HL-60 (cell line): ENCODE measurements around the gene GPR173.

Experiments used
- DNase-seq, 2 experiments: peaks; one replicate each; pipeline ENCODE4 v3.0.0-alpha.2; 2010 to 2020; ENCODE audit warnings: low read depth in 1 of 2, low spot score in 1 of 2
- H3K27ac ChIP-seq: fragments of 250-450 bp; sonication (Bioruptor Pico); replicated peaks from 2 replicates; pipeline ENCODE4 v1.5.1; 2020; ENCODE audit warnings: mild to moderate bottlenecking, moderate library complexity
- H3K27me3 ChIP-seq: fragments of 250-450 bp; sonication (Bioruptor Pico); 2 replicates; pipeline ENCODE4 v1.5.1; 2021; ENCODE audit warnings: mild to moderate bottlenecking, moderate library complexity; ENCODE audit not compliant: insufficient read depth, poor library complexity, severe bottlenecking
- H3K4me3 ChIP-seq: replicated peaks from 2 replicates; pipeline ENCODE4 v1.5.1; 2011; ENCODE audit warnings: mild to moderate bottlenecking, control low read depth, low read length; ENCODE audit not compliant: insufficient read depth
- GABPA ChIP-seq: IDR thresholded peaks from 2 replicates; pipeline ENCODE4 v1.6.1; 2012; ENCODE audit warnings: low read depth
- POLR2AphosphoS5 ChIP-seq: IDR thresholded peaks from 2 replicates; pipeline ENCODE4 v1.6.1; 2012; ENCODE audit warnings: low read depth
- SPI1 ChIP-seq: IDR thresholded peaks from 2 replicates; pipeline ENCODE4 v1.6.1; 2012; ENCODE audit warnings: low read depth, mild to moderate bottlenecking, borderline replicate concordance
- TF ChIP-seq, protein P1 (sequence below): IDR thresholded peaks from 2 replicates; pipeline ENCODE4 v1.6.1; 2012; ENCODE audit warnings: low read depth; ENCODE audit not compliant: insufficient replicate concordance
- TF ChIP-seq, protein P2 (sequence below): IDR thresholded peaks from one replicate; pipeline ENCODE4 v1.5.1; 2011; ENCODE audit warnings: low read length, control low read depth, inconsistent platforms; ENCODE audit not compliant: insufficient read depth

The GPR173 gene

DNA sequence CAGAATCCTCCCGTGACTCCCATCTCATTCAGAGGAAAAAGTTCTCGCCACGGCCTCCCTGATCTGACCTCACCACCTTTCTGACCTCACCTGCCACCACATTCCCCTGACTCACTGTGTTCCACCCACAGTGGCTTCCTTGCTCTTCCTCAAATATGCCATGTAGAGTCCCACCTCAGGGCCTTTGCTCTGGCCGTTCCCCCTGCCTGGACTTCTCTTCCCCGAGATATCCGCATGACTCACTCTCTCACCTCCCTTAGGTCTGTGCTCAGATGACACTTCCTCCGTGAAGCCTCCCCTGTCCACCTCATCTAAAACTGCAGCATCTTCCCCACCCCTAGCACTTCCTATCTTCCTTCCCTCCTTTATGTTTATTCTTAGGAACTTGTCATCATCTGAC, 26.4 kb downstream of the GPR173 start:
- DNase-seq = no peak
- H3K27ac ChIP-seq = no peak overlapping the region
- H3K27me3 ChIP-seq = no peaks in the 10 kb centered on the region
- no peak overlapping the region for H3K4me3 ChIP-seq
- no peak for TF ChIP-seq SPI1
- no peak for TF ChIP-seq GABPA
- TF ChIP-seq POLR2AphosphoS5 = no peak
- TF ChIP-seq, protein P1, sequence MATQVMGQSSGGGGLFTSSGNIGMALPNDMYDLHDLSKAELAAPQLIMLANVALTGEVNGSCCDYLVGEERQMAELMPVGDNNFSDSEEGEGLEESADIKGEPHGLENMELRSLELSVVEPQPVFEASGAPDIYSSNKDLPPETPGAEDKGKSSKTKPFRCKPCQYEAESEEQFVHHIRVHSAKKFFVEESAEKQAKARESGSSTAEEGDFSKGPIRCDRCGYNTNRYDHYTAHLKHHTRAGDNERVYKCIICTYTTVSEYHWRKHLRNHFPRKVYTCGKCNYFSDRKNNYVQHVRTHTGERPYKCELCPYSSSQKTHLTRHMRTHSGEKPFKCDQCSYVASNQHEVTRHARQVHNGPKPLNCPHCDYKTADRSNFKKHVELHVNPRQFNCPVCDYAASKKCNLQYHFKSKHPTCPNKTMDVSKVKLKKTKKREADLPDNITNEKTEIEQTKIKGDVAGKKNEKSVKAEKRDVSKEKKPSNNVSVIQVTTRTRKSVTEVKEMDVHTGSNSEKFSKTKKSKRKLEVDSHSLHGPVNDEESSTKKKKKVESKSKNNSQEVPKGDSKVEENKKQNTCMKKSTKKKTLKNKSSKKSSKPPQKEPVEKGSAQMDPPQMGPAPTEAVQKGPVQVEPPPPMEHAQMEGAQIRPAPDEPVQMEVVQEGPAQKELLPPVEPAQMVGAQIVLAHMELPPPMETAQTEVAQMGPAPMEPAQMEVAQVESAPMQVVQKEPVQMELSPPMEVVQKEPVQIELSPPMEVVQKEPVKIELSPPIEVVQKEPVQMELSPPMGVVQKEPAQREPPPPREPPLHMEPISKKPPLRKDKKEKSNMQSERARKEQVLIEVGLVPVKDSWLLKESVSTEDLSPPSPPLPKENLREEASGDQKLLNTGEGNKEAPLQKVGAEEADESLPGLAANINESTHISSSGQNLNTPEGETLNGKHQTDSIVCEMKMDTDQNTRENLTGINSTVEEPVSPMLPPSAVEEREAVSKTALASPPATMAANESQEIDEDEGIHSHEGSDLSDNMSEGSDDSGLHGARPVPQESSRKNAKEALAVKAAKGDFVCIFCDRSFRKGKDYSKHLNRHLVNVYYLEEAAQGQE = no peak
- TF ChIP-seq, protein P2, sequence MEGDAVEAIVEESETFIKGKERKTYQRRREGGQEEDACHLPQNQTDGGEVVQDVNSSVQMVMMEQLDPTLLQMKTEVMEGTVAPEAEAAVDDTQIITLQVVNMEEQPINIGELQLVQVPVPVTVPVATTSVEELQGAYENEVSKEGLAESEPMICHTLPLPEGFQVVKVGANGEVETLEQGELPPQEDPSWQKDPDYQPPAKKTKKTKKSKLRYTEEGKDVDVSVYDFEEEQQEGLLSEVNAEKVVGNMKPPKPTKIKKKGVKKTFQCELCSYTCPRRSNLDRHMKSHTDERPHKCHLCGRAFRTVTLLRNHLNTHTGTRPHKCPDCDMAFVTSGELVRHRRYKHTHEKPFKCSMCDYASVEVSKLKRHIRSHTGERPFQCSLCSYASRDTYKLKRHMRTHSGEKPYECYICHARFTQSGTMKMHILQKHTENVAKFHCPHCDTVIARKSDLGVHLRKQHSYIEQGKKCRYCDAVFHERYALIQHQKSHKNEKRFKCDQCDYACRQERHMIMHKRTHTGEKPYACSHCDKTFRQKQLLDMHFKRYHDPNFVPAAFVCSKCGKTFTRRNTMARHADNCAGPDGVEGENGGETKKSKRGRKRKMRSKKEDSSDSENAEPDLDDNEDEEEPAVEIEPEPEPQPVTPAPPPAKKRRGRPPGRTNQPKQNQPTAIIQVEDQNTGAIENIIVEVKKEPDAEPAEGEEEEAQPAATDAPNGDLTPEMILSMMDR = no peak

DNA sequence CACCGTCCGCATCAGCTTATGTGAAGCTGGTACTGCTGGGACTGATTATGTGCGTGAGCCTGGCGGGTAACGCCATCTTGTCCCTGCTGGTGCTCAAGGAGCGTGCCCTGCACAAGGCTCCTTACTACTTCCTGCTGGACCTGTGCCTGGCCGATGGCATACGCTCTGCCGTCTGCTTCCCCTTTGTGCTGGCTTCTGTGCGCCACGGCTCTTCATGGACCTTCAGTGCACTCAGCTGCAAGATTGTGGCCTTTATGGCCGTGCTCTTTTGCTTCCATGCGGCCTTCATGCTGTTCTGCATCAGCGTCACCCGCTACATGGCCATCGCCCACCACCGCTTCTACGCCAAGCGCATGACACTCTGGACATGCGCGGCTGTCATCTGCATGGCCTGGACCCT, 28.1 kb downstream of the GPR173 start:
- H3K27me3 ChIP-seq = no peaks in the 10 kb centered on the region
- H3K4me3 ChIP-seq = no peak overlapping the region
- TF ChIP-seq, protein P2 = no peak
- TF ChIP-seq, protein P1 = no peak
- TF ChIP-seq POLR2AphosphoS5 = no peak
- no peak for TF ChIP-seq SPI1
- no peak for TF ChIP-seq GABPA
- no peak overlapping the region for H3K27ac ChIP-seq
- DNase-seq = no peak

DNA sequence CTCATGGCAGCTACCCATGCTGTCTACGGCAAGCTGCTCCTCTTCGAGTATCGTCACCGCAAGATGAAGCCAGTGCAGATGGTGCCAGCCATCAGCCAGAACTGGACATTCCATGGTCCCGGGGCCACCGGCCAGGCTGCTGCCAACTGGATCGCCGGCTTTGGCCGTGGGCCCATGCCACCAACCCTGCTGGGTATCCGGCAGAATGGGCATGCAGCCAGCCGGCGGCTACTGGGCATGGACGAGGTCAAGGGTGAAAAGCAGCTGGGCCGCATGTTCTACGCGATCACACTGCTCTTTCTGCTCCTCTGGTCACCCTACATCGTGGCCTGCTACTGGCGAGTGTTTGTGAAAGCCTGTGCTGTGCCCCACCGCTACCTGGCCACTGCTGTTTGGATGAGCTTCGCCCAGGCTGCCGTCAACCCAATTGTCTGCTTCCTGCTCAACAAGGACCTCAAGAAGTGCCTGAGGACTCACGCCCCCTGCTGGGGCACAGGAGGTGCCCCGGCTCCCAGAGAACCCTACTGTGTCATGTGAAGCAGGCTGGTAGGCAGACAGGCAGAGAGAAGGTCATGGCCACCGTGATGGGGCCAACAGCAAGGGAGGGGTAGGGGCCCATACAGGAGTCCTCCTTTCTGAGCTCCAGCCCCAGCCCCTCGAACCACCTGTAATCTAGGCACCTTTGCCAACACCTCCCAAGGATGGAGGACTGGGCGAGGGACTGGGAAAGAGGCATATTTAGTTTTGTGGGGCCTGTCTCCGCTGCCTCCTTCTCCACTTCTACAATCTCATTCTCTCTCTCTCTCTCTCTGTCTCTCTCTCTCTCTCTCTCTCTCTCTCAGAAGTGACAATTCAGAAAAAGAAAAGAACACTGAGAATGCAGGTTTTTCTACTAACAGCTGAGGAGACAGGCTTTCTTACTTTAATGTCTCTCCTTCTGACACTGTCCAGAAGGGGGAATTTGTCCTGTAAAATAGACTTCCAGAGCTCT, 28.9 kb downstream of the GPR173 start:
- Histone ChIP-seq H3K27ac (no peak overlapping the region), H3K4me3 (no peak overlapping the region), H3K27me3 (no peaks in the 10 kb centered on the region)
- TF ChIP-seq GABPA = no peak
- TF ChIP-seq, protein P2 = peak; percentile 6
- no peak for DNase-seq
